NK-92 (cell line): Measurements from ENCODE around the gene SYAP1.
A peak's percentile ranks its signal among the peaks of the same experiment; 100 is the strongest.
"Not testable (repeated sequence)": the region's sequence is repeated elsewhere in the genome, so short reads cannot be mapped to it uniquely, and the experiment has no call there.

Source experiments
- DNase-seq: peaks from one replicate; lab custom pipeline; 2025; ENCODE audit not compliant: unreplicated experiment; lab: John Stamatoyannopoulos, UW

SYAP1 gene

DNA sequence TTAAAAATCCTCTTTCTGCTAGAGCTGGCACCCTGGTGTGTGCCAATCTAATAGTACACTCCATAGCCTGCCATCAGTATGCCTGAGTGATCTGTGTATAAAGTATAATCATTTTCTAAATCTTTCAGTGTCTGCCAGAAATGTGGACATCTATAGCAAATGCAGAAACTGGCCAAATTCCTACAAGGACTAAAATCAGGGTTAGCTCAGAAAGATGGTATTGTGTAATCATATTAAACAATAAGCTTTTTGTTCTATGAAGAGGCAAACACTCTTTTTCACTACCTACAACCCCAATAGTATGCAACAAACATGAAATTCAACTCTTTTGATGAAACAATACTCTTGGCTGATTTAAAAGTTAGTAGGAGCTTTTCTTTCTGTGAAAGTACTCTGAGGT lies 59.1 kb downstream of the SYAP1 start:
- no peak for DNase-seq

DNA sequence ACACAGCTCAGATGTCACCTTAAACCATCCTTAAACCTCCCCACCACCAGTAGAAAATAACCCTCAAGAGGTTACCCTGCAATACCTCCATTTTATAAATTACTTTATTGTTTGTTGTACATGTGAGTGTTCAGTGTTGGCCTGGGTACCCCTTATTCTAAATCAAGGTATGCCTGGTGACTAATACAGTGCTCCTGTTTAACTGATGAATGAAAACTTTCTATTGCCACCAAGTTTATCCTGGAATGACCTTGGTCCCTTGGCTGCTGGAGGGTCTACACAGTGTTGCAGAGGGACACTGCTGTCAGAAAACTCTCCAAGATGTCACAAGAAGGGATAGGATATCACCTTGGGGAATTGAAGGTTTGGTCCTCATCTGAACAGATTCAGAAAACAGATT lies 59.6 kb downstream of the SYAP1 start:
- no peak for DNase-seq

- DNase-seq = not testable (repeated sequence)
Measured at GRCh38 chrX:16779815-16780214, 60.4 kb downstream of the SYAP1 start.

DNA sequence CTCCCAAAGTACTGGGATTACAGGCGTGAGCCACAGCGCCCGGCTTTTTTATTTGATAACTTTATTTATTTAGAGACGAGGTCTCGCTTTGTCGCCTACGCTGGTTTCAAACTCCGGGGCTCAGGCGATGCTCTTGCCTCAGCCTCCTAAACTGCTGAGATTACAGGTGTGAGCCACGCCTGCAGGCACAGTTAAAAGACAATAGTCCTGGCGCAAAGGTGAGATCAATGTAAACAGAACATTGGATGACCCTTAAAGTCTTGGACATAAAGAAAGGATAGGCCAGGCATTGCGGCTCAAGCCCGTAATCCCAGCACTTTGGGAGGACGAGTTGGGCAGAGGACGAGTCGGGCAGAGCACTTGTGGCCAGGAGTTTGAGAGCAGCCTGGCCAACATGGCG lies 64.0 kb downstream of the SYAP1 start:
- no peak for DNase-seq

GRCh38 chrX:16784440-16784839 lies 65.0 kb downstream of the SYAP1 start:
- not testable (repeated sequence) for DNase-seq

GRCh38 chrX:16785247-16786138 lies 66.1 kb downstream of the SYAP1 start:
- DNase-seq = no peak

DNA sequence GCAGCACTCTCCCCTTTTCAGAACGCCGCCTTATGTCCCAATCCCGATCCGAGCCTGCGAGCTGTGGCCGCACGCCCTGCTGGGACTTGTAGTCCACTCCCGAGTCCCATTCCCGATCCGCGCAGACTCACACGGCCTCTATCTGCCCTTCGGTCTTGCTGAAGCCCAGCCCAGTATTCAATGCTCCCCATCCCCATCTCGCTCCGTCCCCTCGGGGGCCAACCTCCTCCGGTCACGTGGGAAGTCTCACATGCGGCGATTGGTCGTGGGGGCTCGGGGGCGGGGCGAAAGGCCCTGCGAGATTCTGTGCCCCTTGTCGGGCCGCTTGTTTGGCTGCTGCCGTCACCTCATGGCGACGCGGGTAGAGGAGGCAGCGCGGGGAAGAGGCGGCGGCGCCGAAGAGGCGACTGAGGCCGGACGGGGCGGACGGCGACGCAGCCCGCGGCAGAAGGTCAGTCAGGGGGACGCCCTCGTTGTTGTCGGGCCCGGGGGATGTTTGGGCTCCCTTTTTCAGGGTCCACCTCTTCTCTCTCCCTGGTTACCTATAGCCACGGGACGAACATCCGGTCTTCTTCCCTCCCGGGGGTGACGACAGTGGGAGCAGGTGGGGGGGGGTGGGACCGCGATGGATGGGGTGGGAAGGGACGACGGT lies 66.9 kb downstream of the SYAP1 start, which contains the start of gene TXLNG:
TXLNG (plus strand) TSS at position 328 of the 652 bp plus-strand sequence; CDS start at position 350, 22 bp downstream.
- peak; percentile 75 for DNase-seq

- no peak for DNase-seq
Measured at GRCh38 chrX:16786791-16787735, 67.7 kb downstream of the SYAP1 start.

DNA sequence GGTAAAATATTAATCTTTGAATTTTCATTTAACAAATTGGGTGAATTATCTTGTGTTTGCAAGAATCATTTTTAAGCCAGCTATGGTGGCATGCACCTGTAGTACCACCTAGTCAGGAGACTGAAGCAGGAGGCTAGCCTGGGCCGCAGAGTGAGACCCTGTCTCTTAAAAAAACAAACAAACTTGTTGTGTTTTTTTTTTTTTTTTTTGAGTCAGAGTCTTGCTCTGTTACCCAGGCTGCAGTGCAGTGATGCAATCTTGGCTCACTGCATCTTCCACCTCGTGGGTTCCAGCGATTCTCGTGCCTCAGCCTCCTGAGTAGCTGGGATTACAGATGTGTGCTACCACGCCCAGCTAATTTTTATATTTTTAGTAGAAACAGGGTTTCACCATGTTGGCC lies 69.1 kb downstream of the SYAP1 start:
- DNase-seq = no peak

DNA sequence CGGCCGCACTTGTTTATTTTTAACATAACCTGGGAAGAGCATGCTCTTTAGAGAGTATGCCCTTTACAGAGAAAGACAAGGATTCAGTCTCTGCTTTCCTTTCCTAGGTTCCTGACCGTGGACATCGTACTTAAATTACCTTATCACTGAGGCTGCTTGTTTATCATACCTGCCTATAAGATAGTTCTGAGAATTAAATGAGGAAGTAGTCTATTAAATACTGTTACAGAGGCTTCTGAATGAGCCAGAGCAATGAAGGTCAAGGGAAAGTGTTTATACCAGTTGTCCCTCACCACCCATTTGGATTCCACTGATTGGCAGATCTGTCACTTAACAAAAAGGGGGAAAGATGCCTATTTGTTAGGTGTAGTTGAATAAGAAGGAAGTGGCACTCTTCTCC lies 76.9 kb downstream of the SYAP1 start:
- DNase-seq = no peak

DNA sequence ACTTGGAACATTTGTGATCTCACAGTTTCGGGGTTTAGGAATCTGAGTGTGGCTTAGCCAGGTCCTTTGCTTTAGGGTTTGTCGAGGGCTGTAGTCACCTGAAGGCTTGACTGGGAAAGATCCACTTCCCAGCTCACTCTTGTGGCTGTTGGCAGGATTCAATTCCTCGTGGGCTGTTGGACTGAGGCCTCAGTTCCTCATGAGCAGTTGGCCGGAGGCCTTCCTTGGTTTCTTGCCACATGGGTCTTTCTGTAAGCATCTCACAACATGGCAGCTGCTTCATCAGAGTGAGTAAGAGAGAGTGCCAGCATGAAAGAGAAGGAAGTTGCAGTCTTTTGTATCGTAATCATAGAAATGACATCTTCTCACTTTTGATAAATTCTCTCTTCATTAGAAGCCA lies 77.9 kb downstream of the SYAP1 start:
- no peak for DNase-seq

DNA sequence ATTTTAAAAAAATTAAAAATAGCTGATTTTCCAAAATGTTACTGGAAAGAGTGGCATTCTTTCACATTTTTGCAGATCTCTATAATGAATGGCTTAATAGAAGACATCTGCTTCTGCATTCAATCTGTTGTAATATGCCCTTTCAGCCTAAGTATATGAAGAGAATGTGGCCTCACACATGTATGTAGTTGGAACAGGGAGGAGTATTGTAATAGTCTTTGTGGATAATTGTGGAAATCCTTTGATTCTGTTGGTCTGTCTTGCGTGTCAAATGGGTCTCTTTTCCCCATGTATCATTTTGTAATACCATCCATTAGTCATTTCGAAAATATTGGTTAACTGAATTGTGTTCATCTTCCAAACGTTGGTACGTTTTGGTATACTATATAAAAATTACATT lies 78.4 kb downstream of the SYAP1 start:
- DNase-seq = no peak

- no peak for DNase-seq
Measured at GRCh38 chrX:16804923-16805464, 85.6 kb downstream of the SYAP1 start.

GRCh38 chrX:16807548-16807947 lies 88.1 kb downstream of the SYAP1 start:
- no peak for DNase-seq

DNA sequence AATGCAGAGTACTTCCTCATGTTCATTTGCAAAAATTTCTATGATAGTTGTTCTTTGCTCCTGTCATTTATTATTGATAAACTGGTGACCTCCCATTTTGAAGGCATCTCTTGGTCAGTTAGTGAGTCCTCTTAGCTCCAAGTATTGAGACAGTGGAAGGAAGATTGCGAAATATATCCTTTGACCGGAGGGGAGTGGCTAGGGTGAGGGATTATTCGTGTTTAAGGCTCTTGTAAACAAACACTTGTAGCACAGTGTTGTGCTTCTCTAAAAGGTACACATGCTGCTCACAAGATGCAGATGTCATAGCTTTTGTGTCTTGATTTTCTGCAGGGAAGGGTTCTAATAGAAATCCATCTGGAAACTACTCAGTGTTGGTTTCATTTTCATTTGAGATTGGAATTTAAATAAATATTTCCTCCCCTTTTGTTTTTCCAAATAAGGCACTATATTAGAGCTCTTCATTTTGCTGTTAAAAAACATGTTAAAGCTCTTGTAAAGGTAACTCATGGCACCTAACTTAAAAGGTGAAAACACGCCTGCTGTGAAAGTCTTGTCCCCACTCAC lies 88.6 kb downstream of the SYAP1 start:
- DNase-seq = no peak

DNA sequence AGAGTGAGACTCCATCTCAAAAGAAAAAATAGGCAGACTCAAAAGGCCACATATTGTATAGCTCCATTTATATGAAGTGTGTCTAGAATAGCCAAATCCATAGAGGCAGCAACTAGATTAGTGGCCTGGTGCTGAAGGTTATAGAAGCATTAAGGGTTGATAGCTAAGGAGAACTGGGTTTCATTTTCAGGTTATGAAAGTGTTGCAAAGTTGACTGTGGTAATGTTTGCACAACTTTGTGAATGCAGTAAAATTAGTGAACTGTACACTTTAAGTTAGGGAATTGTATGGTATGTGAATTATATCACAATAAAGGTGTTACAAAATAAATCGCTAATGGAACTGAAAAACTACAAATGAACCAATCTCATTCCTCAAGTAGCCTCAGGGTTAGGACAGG lies 95.2 kb downstream of the SYAP1 start:
- no peak for DNase-seq
